ENCODE measurements around the gene PAX3. TPM values are rescaled to one million over a fixed set of nuclear protein-coding genes. Genes with fewer than 3 reads are reported as not detected.

The PAX3 gene
- total RNA-seq, 1 experiment from 2014 or later: not detected

- H3K9me2 ChIP-seq (ENCODE audit: insufficient read depth): no peaks in the 10 kb centered on the region
- no peak overlapping the region for H3K4me3 ChIP-seq (replicated peaks in 1 of 2; ENCODE audit: low read depth in 1 of 2, low read length in 2 of 2)
- no peak overlapping the region for H3K27ac ChIP-seq (ENCODE audit: low read depth, low read length)
- H3K9ac ChIP-seq (ENCODE audit: low read length): no peak overlapping the region
- no peaks in the 10 kb centered on the region for H3K79me2 ChIP-seq (ENCODE audit: insufficient read depth, low read length)
- H3K4me1 ChIP-seq (ENCODE audit: control insufficient read depth in 1 of 2, insufficient read depth in 2 of 2, low read length in 2 of 2): peaks cover 0 to 8% of the 10 kb centered on the region in 2 experiments; a peak in 2 of 4 replicates
- ChIA-PET CTCF (no interaction called here), RAD21 (ENCODE audit: low non-redundant PET in 1 of 2, low total read pairs in 2 of 2, uncharacterized antibody in 2 of 2, unreplicated experiment in 2 of 2) (no interaction called here), POLR2A (no interaction called here)
- ATAC-seq (no peak), DNase-seq (ENCODE audit: low read depth, low spot score) (no peak)
- no peaks in the 10 kb centered on the region for H4K20me1 ChIP-seq (ENCODE audit: insufficient read depth)
- TF ChIP-seq ATF3 (IDR thresholded peaks at IDR 0.05) (no peak), SP1 (IDR thresholded peaks at IDR 0.05; ENCODE audit: low read depth) (no peak), TCF7L2 (IDR thresholded peaks at IDR 0.05; ENCODE audit: borderline replicate concordance, extremely low read depth, insufficient read depth, insufficient read length) (no peak), EZH2 (IDR thresholded peaks at IDR 0.05) (no peak), FOSL1 (IDR thresholded peaks at IDR 0.05; ENCODE audit: low read depth) (no peak), EZH2phosphoT487 (IDR thresholded peaks at IDR 0.05; ENCODE audit: borderline replicate concordance) (no peak)
- no peak overlapping the region for H3K4me2 ChIP-seq (ENCODE audit: low read length)
- H3K9me3 ChIP-seq (ENCODE audit: control insufficient read depth in 1 of 2, insufficient read depth in 1 of 2, low read depth in 1 of 2, low read length in 2 of 2): no peaks in the 10 kb centered on the region
- BruUV-seq (replicated peaks): no TSS peak
- peaks cover 9% of the 10 kb centered on the region; the same call in 1 of the 2 replicates for H3K27me3 ChIP-seq (ENCODE audit: insufficient read depth, low read length)
- intact Hi-C loops (cut with micrococcal nuclease): no loop called here
- H3K36me3 ChIP-seq (ENCODE audit: control insufficient read depth in 1 of 2, insufficient read depth in 2 of 2, low read length in 2 of 2): no peaks in the 10 kb centered on the region
- no peak overlapping the region for H2AFZ ChIP-seq (ENCODE audit: low read depth, low read length, poor library complexity, severe bottlenecking)
These were observed 21.9 kb upstream of the PAX3 start for GRCh38 chr2:222320436-222321395.

GRCh38 chr2:222319586-222320435 lies 21.0 kb upstream of the PAX3 start:
- intact Hi-C loops (cut with micrococcal nuclease): loop anchor here (5.0 kb wide), 1 partner anchor 582 kb away; no protein-coding TSS in a partner anchor
- no peak for DNase-seq (ENCODE audit: low read depth, low spot score)
- no peaks in the 10 kb centered on the region for H3K9me3 ChIP-seq (ENCODE audit: control insufficient read depth in 1 of 2, insufficient read depth in 1 of 2, low read depth in 1 of 2, low read length in 2 of 2)
- H3K4me2 ChIP-seq (ENCODE audit: low read length): no peak overlapping the region
- no peak for ATAC-seq
- H3K27ac ChIP-seq (ENCODE audit: low read depth, low read length): no peak overlapping the region
- H3K9ac ChIP-seq (ENCODE audit: low read length): no peak overlapping the region
- ChIA-PET POLR2A (no interaction called here), CTCF (no interaction called here), RAD21 (ENCODE audit: low non-redundant PET in 1 of 2, low total read pairs in 2 of 2, uncharacterized antibody in 2 of 2, unreplicated experiment in 2 of 2) (no interaction called here)
- no peak overlapping the region for H3K4me3 ChIP-seq (replicated peaks in 1 of 2; ENCODE audit: low read depth in 1 of 2, low read length in 2 of 2)
- H3K9me2 ChIP-seq (ENCODE audit: insufficient read depth): no peaks in the 10 kb centered on the region
- peaks cover 0 to 8% of the 10 kb centered on the region in 2 experiments; a peak in 2 of 4 replicates for H3K4me1 ChIP-seq (ENCODE audit: control insufficient read depth in 1 of 2, insufficient read depth in 2 of 2, low read length in 2 of 2)
- BruUV-seq (replicated peaks): no TSS peak
- no peaks in the 10 kb centered on the region for H3K36me3 ChIP-seq (ENCODE audit: control insufficient read depth in 1 of 2, insufficient read depth in 2 of 2, low read length in 2 of 2)
- H4K20me1 ChIP-seq (ENCODE audit: insufficient read depth): no peaks in the 10 kb centered on the region
- no peaks in the 10 kb centered on the region for H3K79me2 ChIP-seq (ENCODE audit: insufficient read depth, low read length)
- no peak overlapping the region for H2AFZ ChIP-seq (ENCODE audit: low read depth, low read length, poor library complexity, severe bottlenecking)
- peaks cover 17% of the 10 kb centered on the region for H3K27me3 ChIP-seq (ENCODE audit: insufficient read depth, low read length)
- TF ChIP-seq ZNF274 (IDR thresholded peaks at IDR 0.05; ENCODE audit: low read depth, low read length) (no peak), EZH2 (IDR thresholded peaks at IDR 0.05) (no peak), YY1 (IDR thresholded peaks at IDR 0.05; ENCODE audit: extremely low read depth, insufficient replicate concordance, low read depth, low read length) (no peak), SP1 (IDR thresholded peaks at IDR 0.05; ENCODE audit: low read depth) (no peak), REST (IDR thresholded peaks at IDR 0.05; ENCODE audit: low read depth) (no peak), CEBPB (IDR thresholded peaks at IDR 0.05; ENCODE audit: low read depth) (no peak), POLR2A (IDR thresholded peaks at IDR 0.05; ENCODE audit: borderline replicate concordance, extremely low read depth, insufficient read depth, insufficient read length) (no peak)
